Measurements from ENCODE around the gene DNMT3L.

DNMT3L gene

GRCh38 chr21:44282370-44282769 is 20.7 kb upstream of the DNMT3L start:
- Mint-ChIP-seq H3K4me1 (peaks cover 19% of the 10 kb centered on the region), H3K27me3 (ENCODE audit: low read depth, poor library complexity) (peaks cover 53% of the 10 kb centered on the region), H3K36me3 (ENCODE audit: low read depth) (no peaks in the 10 kb centered on the region), H3K27ac (no peak overlapping the region), H3K4me3 (no peak overlapping the region), H3K9me3 (no peaks in the 10 kb centered on the region)
- no peak for TF ChIP-seq CTCF (IDR thresholded peaks at IDR 0.05)
- no peak for DNase-seq

- Mint-ChIP-seq H3K27ac (no peak overlapping the region), H3K4me1 (peaks cover 19% of the 10 kb centered on the region), H3K4me3 (no peak overlapping the region), H3K27me3 (ENCODE audit: low read depth, poor library complexity) (peaks cover 59% of the 10 kb centered on the region), H3K9me3 (no peaks in the 10 kb centered on the region), H3K36me3 (ENCODE audit: low read depth) (no peaks in the 10 kb centered on the region)
- no peak for DNase-seq
- no peak for TF ChIP-seq CTCF (IDR thresholded peaks at IDR 0.05)
These were observed 20.1 kb upstream of the DNMT3L start for GRCh38 chr21:44281801-44282200.

- Mint-ChIP-seq H3K27ac (no peak overlapping the region), H3K27me3 (ENCODE audit: low read depth, poor library complexity) (peaks cover 60% of the 10 kb centered on the region), H3K4me3 (no peak overlapping the region), H3K9me3 (peaks cover 8% of the 10 kb centered on the region), H3K4me1 (peaks cover 19% of the 10 kb centered on the region), H3K36me3 (ENCODE audit: low read depth) (no peaks in the 10 kb centered on the region)
- no peak for TF ChIP-seq CTCF (IDR thresholded peaks at IDR 0.05)
- DNase-seq: no peak
These were observed 17.9 kb upstream of the DNMT3L start for GRCh38 chr21:44279354-44280260.

GRCh38 chr21:44275041-44275440 is 13.3 kb upstream of the DNMT3L start:
- H3K36me3 Mint-ChIP-seq (ENCODE audit: low read depth): no peaks in the 10 kb centered on the region
- H3K27me3 Mint-ChIP-seq (ENCODE audit: low read depth, poor library complexity): peaks cover 44% of the 10 kb centered on the region
- DNase-seq: no peak
- H3K4me3 Mint-ChIP-seq: no peak overlapping the region
- H3K4me1 Mint-ChIP-seq: peaks cover 4% of the 10 kb centered on the region
- TF ChIP-seq CTCF (IDR thresholded peaks at IDR 0.05): no peak
- H3K9me3 Mint-ChIP-seq: peaks cover 8% of the 10 kb centered on the region
- no peak overlapping the region for H3K27ac Mint-ChIP-seq

- no peak overlapping the region for H3K4me3 Mint-ChIP-seq
- no peak for TF ChIP-seq CTCF (IDR thresholded peaks at IDR 0.05)
- peaks cover 32% of the 10 kb centered on the region for H3K27me3 Mint-ChIP-seq (ENCODE audit: low read depth, poor library complexity)
- no peak overlapping the region for H3K27ac Mint-ChIP-seq
- DNase-seq: no peak
- H3K4me1 Mint-ChIP-seq: no peaks in the 10 kb centered on the region
- H3K9me3 Mint-ChIP-seq: peaks cover 8% of the 10 kb centered on the region
- H3K36me3 Mint-ChIP-seq (ENCODE audit: low read depth): no peaks in the 10 kb centered on the region
These were observed 11.3 kb upstream of the DNMT3L start for GRCh38 chr21:44273046-44273445.
